ENCODE data around the gene DCC.

DCC gene

DNA sequence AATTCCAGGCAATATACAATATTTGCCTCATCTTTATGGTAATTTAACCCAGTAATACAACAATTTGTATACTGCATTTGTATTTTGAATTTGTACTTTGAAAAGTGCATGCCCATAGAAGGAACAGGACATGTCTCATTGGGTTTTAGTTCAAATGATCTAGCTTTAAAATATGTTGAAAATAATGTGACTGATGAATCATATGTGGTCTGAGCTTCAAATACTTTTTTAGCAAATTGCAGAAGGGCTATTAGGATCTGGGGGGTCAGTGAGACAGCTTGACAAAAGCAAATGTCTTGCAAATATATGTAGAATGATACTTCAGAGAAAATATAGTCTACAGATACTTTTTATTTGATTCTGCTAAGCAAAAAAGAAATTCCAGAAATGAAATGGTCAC, 248.9 kb downstream of the DCC start:
- no peak overlapping the region for H3K4me3 ChIP-seq (ENCODE audit: low read length, poor library complexity, severe bottlenecking)
- H2AFZ ChIP-seq (ENCODE audit: low read length) = no peak overlapping the region
- no peaks in the 10 kb centered on the region for H3F3A ChIP-seq (ENCODE audit: low read depth)
- H3K36me3 ChIP-seq (ENCODE audit: insufficient read depth, low read length) = no peaks in the 10 kb centered on the region
- TF ChIP-seq EZH2phosphoT487 (IDR thresholded peaks at IDR 0.05; ENCODE audit: borderline replicate concordance) (no peak), CTCF (conservative IDR thresholded peaks at IDR 0.05; ENCODE audit: low read length) (no peak)
- H3K4me2 ChIP-seq (ENCODE audit: low read depth, low read length, poor library complexity, severe bottlenecking) = no peak overlapping the region
- no peak overlapping the region for H3K9ac ChIP-seq (ENCODE audit: low read depth, low read length, poor library complexity, severe bottlenecking)
- no peaks in the 10 kb centered on the region for H3K9me2 ChIP-seq (replicated peaks; ENCODE audit: low read depth, low read length)
- H3K79me2 ChIP-seq (ENCODE audit: insufficient read depth, low read length) = no peaks in the 10 kb centered on the region
- H4K20me1 ChIP-seq (ENCODE audit: insufficient read depth, low read length, poor library complexity, severe bottlenecking) = no peaks in the 10 kb centered on the region
- no peaks in the 10 kb centered on the region for H3K4me1 ChIP-seq (ENCODE audit: insufficient read depth, low read length, poor library complexity, severe bottlenecking)
- H3K9me3 ChIP-seq (ENCODE audit: insufficient read depth, low read depth, low read length) = no peaks in the 10 kb centered on the region
- H3K27me3 ChIP-seq (ENCODE audit: insufficient read depth, low read length, poor library complexity, severe bottlenecking) = no peaks in the 10 kb centered on the region

- no peaks in the 10 kb centered on the region for H3K9me2 ChIP-seq (replicated peaks; ENCODE audit: low read depth, low read length)
- no peak overlapping the region for H3K9ac ChIP-seq (ENCODE audit: low read depth, low read length, poor library complexity, severe bottlenecking)
- no peaks in the 10 kb centered on the region for H3F3A ChIP-seq (ENCODE audit: low read depth)
- no peak overlapping the region for H3K4me2 ChIP-seq (ENCODE audit: low read depth, low read length, poor library complexity, severe bottlenecking)
- H3K9me3 ChIP-seq (ENCODE audit: insufficient read depth, low read depth, low read length) = no peaks in the 10 kb centered on the region; the same call in 1 of the 2 replicates
- H3K36me3 ChIP-seq (ENCODE audit: insufficient read depth, low read length) = no peaks in the 10 kb centered on the region
- H3K27me3 ChIP-seq (ENCODE audit: insufficient read depth, low read length, poor library complexity, severe bottlenecking) = no peaks in the 10 kb centered on the region
- no peak overlapping the region for H2AFZ ChIP-seq (ENCODE audit: low read length)
- TF ChIP-seq CTCF (conservative IDR thresholded peaks at IDR 0.05; ENCODE audit: low read length) = no peak
- TF ChIP-seq EZH2phosphoT487 (IDR thresholded peaks at IDR 0.05; ENCODE audit: borderline replicate concordance) = no peak
- no peaks in the 10 kb centered on the region for H4K20me1 ChIP-seq (ENCODE audit: insufficient read depth, low read length, poor library complexity, severe bottlenecking)
- H3K4me1 ChIP-seq (ENCODE audit: insufficient read depth, low read length, poor library complexity, severe bottlenecking) = no peaks in the 10 kb centered on the region
- H3K79me2 ChIP-seq (ENCODE audit: insufficient read depth, low read length) = no peaks in the 10 kb centered on the region
- no peak overlapping the region for H3K4me3 ChIP-seq (ENCODE audit: low read length, poor library complexity, severe bottlenecking)
Observed at GRCh38 chr18:52596748-52597435, 256.9 kb downstream of the DCC start.

DNA sequence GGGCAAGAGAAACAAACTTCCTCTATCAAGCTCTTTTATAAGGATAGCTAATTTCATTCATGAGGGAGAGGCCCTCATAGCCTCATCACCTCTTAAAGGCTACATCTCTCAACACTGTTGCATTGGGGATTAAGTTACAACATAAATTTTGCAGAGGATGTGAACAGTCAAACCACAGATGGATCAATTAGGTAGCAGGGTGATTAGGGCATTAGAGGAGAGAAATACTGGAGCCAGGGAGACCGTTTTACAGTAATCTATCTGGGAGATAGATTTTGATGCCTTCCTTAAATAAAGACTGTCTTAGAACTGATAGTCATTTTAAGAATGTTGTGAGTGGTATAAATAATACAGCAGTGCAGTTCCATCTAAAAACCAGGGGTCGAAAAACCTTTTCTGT, 258.9 kb downstream of the DCC start:
- Histone ChIP-seq H3K27me3 (ENCODE audit: insufficient read depth, low read length, poor library complexity, severe bottlenecking) (no peaks in the 10 kb centered on the region), H3K4me1 (ENCODE audit: insufficient read depth, low read length, poor library complexity, severe bottlenecking) (no peaks in the 10 kb centered on the region), H3K9ac (ENCODE audit: low read depth, low read length, poor library complexity, severe bottlenecking) (no peak overlapping the region), H3K79me2 (ENCODE audit: insufficient read depth, low read length) (no peaks in the 10 kb centered on the region), H3K36me3 (ENCODE audit: insufficient read depth, low read length) (no peaks in the 10 kb centered on the region), H3K9me3 (ENCODE audit: insufficient read depth, low read depth, low read length) (peaks cover 3% of the 10 kb centered on the region; the same call in 1 of the 2 replicates), H4K20me1 (ENCODE audit: insufficient read depth, low read length, poor library complexity, severe bottlenecking) (no peaks in the 10 kb centered on the region), H3K9me2 (replicated peaks; ENCODE audit: low read depth, low read length) (no peaks in the 10 kb centered on the region), H3K4me3 (ENCODE audit: low read length, poor library complexity, severe bottlenecking) (no peak overlapping the region), H3K4me2 (ENCODE audit: low read depth, low read length, poor library complexity, severe bottlenecking) (no peak overlapping the region), H2AFZ (ENCODE audit: low read length) (no peak overlapping the region), H3F3A (ENCODE audit: low read depth) (no peaks in the 10 kb centered on the region)
- no peak for TF ChIP-seq CTCF (conservative IDR thresholded peaks at IDR 0.05; ENCODE audit: low read length)
- no peak for TF ChIP-seq EZH2phosphoT487 (IDR thresholded peaks at IDR 0.05; ENCODE audit: borderline replicate concordance)

Measured in Loucy (cell line).